Breast epithelium (tissue), 4 donors: ENCODE data around the gene VAPB. TPM values are rescaled to one million over a fixed set of nuclear protein-coding genes. Genes with fewer than 3 reads are reported as not detected.
"Not testable (repeated sequence)": the region's sequence is repeated elsewhere in the genome, so short reads cannot be mapped to it uniquely, and the experiment has no call there.

ENCODE experiments used
- DNase-seq, 2 donors: peaks; one replicate each; pipeline ENCODE4 v3.0.0-alpha.2; 2019; ENCODE audit warnings: low spot score in 2 of 2
- H3K27ac ChIP-seq, 2 donors: fragments of 200-600 bp; sonication (generic) in 1 of 2; one replicate each; pipeline ENCODE4 v1.5.1; 2016 to 2019; ENCODE audit warnings: mild to moderate bottlenecking in 1 of 2
- H3K27me3 ChIP-seq, 2 donors: fragments of 200-600 bp; sonication (generic) in 1 of 2; one replicate each; pipeline versions ENCODE4 v1.5.1 to v1.6.0; 2017 to 2019; ENCODE audit warnings: control low read depth in 1 of 2, mild to moderate bottlenecking in 1 of 2
- H3K36me3 ChIP-seq: fragments of 200-600 bp; one replicate; pipeline ENCODE4 v1.5.1; 2019
- H3K4me1 ChIP-seq, 2 donors: fragments of 200-600 bp; sonication (generic); one replicate each; pipeline ENCODE4 v1.5.1; 2016 to 2019; ENCODE audit warnings: control low read depth in 1 of 2
- H3K4me3 ChIP-seq, 3 donors: fragments of 200-600 bp; sonication (generic); 1 replicate in 2 of 3; 2 replicates in 1 of 3; pipeline ENCODE4 v1.5.1; 2016 to 2019; ENCODE audit warnings: mild to moderate bottlenecking in 3 of 3, moderate library complexity in 2 of 3
- H3K9me3 ChIP-seq, 2 donors: fragments of 200-600 bp; sonication (generic) in 1 of 2; one replicate each; pipeline ENCODE4 v1.5.1; 2016 to 2019; ENCODE audit warnings: control low read depth in 1 of 2
- POLR2A ChIP-seq: fragments of 450-650 bp; IDR thresholded peaks from one replicate; pipeline ENCODE4 v1.6.1; 2016; ENCODE audit warnings: antibody characterized with exemption, mild to moderate bottlenecking, moderate library complexity
- POLR2AphosphoS5 ChIP-seq, 3 donors: sonication (generic); formaldehyde crosslinking; IDR thresholded peaks; one replicate each; pipeline ENCODE4 v1.6.1; 2017; ENCODE audit warnings: antibody characterized with exemption in 3 of 3
- intact Hi-C: fragments of 100-400 bp; cut with DNase I; formaldehyde crosslinking; loops from one replicate; pipeline ENCODE4 v1.15.1; 2023; ENCODE audit warnings: low total_unique reads
- total RNA-seq, 3 donors: library from RNA; depleted of rRNA; stranded (reverse); fragments of >200 nt; gene quantifications; one replicate each; pipeline ENCODE4 v1.1.0, GENCODE V29; 2016
- TF ChIP-seq, protein P1 (sequence below), 3 donors: fragments of 450-650 bp; IDR thresholded peaks; one replicate each; pipeline ENCODE4 v1.5.1; 2016 to 2017; ENCODE audit warnings: antibody characterized with exemption in 3 of 3, mild to moderate bottlenecking in 3 of 3, moderate library complexity in 3 of 3

The VAPB gene
- total RNA-seq, 3 donors from 2014 or later, result 18.6 to 18.9 (median 18.7) TPM

DNA sequence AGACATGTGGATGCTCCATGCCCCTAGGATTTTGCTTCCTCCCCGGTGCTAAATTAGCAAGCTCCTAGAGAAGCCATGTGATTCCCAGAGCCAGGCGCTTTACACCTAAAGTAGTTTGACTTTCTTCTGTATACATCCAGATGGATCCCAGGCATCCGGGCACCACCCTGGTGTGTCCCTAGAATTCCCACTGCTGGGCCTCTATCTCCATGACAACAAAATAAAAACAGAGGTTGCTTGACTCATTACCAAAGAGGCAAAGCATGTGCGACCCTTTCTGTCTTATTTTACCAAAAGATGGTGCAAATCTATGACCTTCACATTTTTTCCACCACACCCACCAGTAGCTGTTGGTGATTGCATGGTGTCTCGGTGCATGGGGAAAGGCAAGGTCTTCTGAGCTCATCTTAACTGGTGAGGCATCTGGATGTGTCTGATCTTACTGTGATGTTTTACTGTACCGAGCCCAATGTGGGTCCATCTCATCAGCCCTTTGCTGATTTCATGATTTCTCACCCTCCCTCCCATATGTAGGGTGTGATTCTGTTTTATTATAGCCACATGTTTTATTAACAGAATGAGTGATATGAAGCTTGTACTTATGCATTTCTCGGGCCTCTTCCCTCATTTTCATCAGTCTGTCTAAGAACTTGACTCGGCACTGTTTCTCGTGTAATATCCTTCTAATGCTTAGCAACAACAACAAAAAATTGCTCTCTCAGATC, 27.4 kb upstream of the VAPB start:
- no peaks in the 10 kb centered on the region for H3K36me3 ChIP-seq
- H3K27ac ChIP-seq, result no peak overlapping the region
- DNase-seq, result no peak
- H3K9me3 ChIP-seq, result no peaks in the 10 kb centered on the region
- no peak overlapping the region for H3K4me3 ChIP-seq
- intact Hi-C loops, result no loop called here
- H3K4me1 ChIP-seq, result no peaks in the 10 kb centered on the region
- H3K27me3 ChIP-seq, result no peaks in the 10 kb centered on the region
- TF ChIP-seq, protein P1, sequence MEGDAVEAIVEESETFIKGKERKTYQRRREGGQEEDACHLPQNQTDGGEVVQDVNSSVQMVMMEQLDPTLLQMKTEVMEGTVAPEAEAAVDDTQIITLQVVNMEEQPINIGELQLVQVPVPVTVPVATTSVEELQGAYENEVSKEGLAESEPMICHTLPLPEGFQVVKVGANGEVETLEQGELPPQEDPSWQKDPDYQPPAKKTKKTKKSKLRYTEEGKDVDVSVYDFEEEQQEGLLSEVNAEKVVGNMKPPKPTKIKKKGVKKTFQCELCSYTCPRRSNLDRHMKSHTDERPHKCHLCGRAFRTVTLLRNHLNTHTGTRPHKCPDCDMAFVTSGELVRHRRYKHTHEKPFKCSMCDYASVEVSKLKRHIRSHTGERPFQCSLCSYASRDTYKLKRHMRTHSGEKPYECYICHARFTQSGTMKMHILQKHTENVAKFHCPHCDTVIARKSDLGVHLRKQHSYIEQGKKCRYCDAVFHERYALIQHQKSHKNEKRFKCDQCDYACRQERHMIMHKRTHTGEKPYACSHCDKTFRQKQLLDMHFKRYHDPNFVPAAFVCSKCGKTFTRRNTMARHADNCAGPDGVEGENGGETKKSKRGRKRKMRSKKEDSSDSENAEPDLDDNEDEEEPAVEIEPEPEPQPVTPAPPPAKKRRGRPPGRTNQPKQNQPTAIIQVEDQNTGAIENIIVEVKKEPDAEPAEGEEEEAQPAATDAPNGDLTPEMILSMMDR (IDR thresholded peaks at IDR 0.05), result no peak
- TF ChIP-seq POLR2AphosphoS5 (IDR thresholded peaks at IDR 0.05), result no peak
- TF ChIP-seq POLR2A, result no peak

DNA sequence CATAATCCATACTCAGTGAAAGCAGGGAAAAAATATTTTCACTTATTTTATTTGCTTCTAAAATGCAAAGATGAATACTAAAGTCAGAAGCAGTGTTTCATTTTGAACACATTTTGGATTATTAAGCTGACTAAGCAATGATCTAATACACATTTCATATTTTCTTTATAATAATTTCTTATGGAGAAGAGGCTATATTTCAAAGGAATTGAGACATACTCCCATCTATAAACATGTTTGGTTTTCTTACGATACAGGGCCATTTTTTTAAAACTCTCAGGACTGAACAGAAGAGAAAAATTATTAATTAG, 26.9 kb upstream of the VAPB start:
- no peak overlapping the region for H3K27ac ChIP-seq
- TF ChIP-seq POLR2AphosphoS5 (IDR thresholded peaks at IDR 0.05) (no peak), POLR2A (no peak)
- TF ChIP-seq, protein P1 (IDR thresholded peaks at IDR 0.05), result no peak
- no peaks in the 10 kb centered on the region for H3K4me1 ChIP-seq
- H3K36me3 ChIP-seq, result no peaks in the 10 kb centered on the region
- no peak for DNase-seq
- no peak overlapping the region for H3K4me3 ChIP-seq
- no peaks in the 10 kb centered on the region for H3K9me3 ChIP-seq
- intact Hi-C loops, result no loop called here
- H3K27me3 ChIP-seq, result no peaks in the 10 kb centered on the region

DNA sequence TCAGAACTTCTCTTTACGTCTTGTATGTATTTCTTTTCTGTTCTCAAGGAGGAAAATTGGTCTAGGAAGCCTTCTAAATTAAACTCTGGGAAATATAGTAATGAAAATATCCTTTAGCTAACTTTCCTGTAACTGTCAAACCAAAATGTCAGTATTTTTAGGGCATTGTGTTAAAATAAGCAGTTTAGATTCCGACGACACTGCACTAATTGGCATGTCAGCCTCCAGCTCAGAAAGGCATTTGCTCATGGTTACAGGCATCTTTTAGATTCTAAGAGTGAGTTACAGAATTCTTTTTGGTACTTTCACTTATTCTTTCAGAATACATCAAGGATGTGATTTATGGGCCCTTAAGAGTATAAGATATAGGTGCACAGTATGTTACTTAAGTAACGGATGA, 26.1 kb upstream of the VAPB start:
- no peak overlapping the region for H3K27ac ChIP-seq
- TF ChIP-seq POLR2AphosphoS5 (IDR thresholded peaks at IDR 0.05) (no peak), POLR2A (no peak)
- TF ChIP-seq, protein P1 (IDR thresholded peaks at IDR 0.05), result no peak
- no peaks in the 10 kb centered on the region for H3K27me3 ChIP-seq
- H3K9me3 ChIP-seq, result no peaks in the 10 kb centered on the region
- H3K4me1 ChIP-seq, result no peaks in the 10 kb centered on the region
- DNase-seq, result no peak
- H3K4me3 ChIP-seq, result no peak overlapping the region
- intact Hi-C loops, result no loop called here
- H3K36me3 ChIP-seq, result no peaks in the 10 kb centered on the region

DNA sequence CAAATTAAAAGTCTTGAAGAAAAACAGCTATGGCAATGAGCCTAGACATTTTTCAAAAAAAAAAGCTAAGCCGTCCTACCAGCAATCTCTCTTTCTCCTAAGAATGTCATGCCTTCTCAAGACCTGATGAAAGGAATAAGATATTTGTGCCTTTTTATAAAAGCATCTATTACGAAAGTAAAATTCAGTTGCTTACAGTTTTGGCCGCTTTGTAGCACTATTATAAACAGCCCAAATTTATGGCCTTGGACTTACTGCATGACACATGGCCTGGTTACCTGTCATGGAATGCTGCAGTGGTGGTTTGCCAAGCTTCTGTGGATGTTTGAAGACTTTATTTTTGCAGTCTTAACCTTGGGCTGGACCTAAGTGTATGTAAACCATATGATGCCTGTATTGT, 22.2 kb upstream of the VAPB start:
- no peaks in the 10 kb centered on the region for H3K36me3 ChIP-seq
- TF ChIP-seq, protein P1 (IDR thresholded peaks at IDR 0.05), result no peak
- TF ChIP-seq POLR2A, result no peak
- no peak overlapping the region for H3K4me3 ChIP-seq
- H3K9me3 ChIP-seq, result no peaks in the 10 kb centered on the region
- H3K4me1 ChIP-seq, result no peaks in the 10 kb centered on the region
- H3K27ac ChIP-seq, result no peak overlapping the region
- DNase-seq, result no peak
- intact Hi-C loops, result no loop called here
- H3K27me3 ChIP-seq, result no peaks in the 10 kb centered on the region

DNA sequence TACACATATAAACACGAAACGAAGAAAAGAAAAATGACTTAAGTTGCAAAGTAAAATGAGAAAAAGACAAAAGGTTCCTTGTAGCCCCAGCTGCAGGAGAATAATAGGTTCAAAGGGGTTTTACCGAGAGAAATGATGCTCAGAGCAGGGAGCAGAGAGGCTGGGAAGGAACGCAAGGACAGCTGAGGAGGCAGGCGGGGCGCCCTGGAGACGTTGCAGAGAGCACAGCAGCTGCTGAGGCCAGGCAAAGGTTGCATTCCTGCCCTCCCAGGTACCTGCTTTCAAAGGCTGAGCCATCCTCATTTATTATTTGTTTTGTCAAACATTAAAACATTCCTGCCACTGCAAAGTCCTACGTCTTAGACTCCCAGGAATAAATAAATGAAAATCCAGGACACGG, 16.2 kb upstream of the VAPB start:
- Histone ChIP-seq H3K9me3 (no peaks in the 10 kb centered on the region), H3K27me3 (no peaks in the 10 kb centered on the region), H3K4me1 (no peaks in the 10 kb centered on the region), H3K4me3 (no peak overlapping the region), H3K36me3 (no peaks in the 10 kb centered on the region), H3K27ac (no peak overlapping the region)
- no peak for DNase-seq
- TF ChIP-seq, protein P1 (IDR thresholded peaks at IDR 0.05), result no peak
- TF ChIP-seq POLR2A (no peak), POLR2AphosphoS5 (IDR thresholded peaks at IDR 0.05) (no peak)
- intact Hi-C loops, result loop anchor here (10.0 kb wide), 1 partner anchor 318 kb away; no protein-coding TSS in a partner anchor

DNA sequence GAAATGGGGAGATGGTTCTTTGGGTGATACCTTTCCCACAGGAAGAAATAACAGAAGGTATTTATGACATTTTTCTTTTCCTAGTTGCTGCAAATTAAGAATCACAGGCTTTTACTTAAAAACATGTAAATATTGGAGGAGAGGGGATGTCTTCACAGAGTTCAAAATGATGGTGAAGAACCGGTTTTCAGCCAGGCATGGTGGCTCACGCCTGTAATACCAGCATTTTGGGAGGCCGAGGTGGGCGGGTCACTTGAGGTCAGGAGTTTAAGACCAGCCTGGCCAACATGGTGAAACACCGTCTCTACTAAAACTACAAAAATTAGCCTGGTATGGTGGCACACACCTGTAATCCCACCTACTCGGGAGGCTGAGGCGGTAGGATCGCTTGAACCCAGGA, 15.7 kb upstream of the VAPB start:
- H3K9me3 ChIP-seq, H3K27ac ChIP-seq, H3K27me3 ChIP-seq, DNase-seq, H3K4me3 ChIP-seq, H3K36me3 ChIP-seq, H3K4me1 ChIP-seq: not testable (repeated sequence)
- intact Hi-C loops, result loop anchor here (10.0 kb wide), 1 partner anchor 318 kb away; no protein-coding TSS in a partner anchor
